SK-N-MC (cell line): ENCODE data around the gene ROBO4.

Experiments
- EZH2 ChIP-seq: fragments of 200-600 bp; sonication (generic); IDR thresholded peaks from one replicate; pipeline ENCODE4 v1.6.1; 2017; ENCODE audit warnings: antibody characterized with exemption
- POLR2AphosphoS5 ChIP-seq: IDR thresholded peaks from 2 replicates; pipeline ENCODE4 v1.6.1; 2012; ENCODE audit warnings: mild to moderate bottlenecking, low read depth, low read length, borderline replicate concordance

GRCh38 chr11:124928942-124929665 is 31.4 kb upstream of the ROBO4 start:
- TF ChIP-seq POLR2AphosphoS5 (no peak), EZH2 (no peak)
